Esophagus muscularis mucosa (tissue), 3 donors: ENCODE data around the gene ACAA2.

Experiments used
- CTCF ChIP-seq, 3 experiments: fragments of 200-600 bp in 2 of 3; fragments of 450-650 bp in 1 of 3; sonication (generic) in 2 of 3; IDR thresholded peaks; one replicate each; pipeline ENCODE4 v1.5.1; 2017 to 2019; ENCODE audit warnings: antibody characterized with exemption in 3 of 3, mild to moderate bottlenecking in 2 of 3, moderate library complexity in 1 of 3
- POLR2A ChIP-seq: fragments of 450-650 bp; IDR thresholded peaks from one replicate; pipeline ENCODE4 v1.6.1; 2017; ENCODE audit warnings: antibody characterized with exemption, moderate library complexity, mild to moderate bottlenecking, low read depth

- no peak for TF ChIP-seq CTCF (IDR thresholded peaks at IDR 0.05)
- no peak for TF ChIP-seq POLR2A
Observed at GRCh38 chr18:49788327-49788898, 24.9 kb downstream of the ACAA2 start.
